GM12878 (cell line): ENCODE results near the gene MAFB. TPM values are rescaled to one million over a fixed set of nuclear protein-coding genes. Genes with fewer than 3 reads are reported as not detected.

Experiments
- ATAC-seq: fragments of 200-7000 bp; cut with Tn5 transposase; 3 replicates; pipeline ENCODE4 v1.9.1; 2020; ENCODE audit warnings: mild to moderate bottlenecking, moderate library complexity
- BruUV-seq: library from RNA; stranded (reverse); fragments of 400-500 nt; replicated peaks from 2 replicates; lab custom pipeline; 2021; lab: Mats Ljungman, UMichigan
- CTCF ChIA-PET: fragments of 300-600 bp; sonication (Branson Sonifier 250); formaldehyde crosslinking; extraction: SDS; loops from one replicate; lab custom pipeline; 2021; ENCODE audit warnings: inconsistent platforms; lab: Yijun Ruan, JAX
- POLR2A ChIA-PET: fragments of 350-600 bp; formaldehyde crosslinking; extraction: SDS; loops from one replicate; lab custom pipeline; 2021; ENCODE audit warnings: inconsistent platforms; lab: Charles Lee
- RAD21 ChIA-PET: fragments of 300-600 bp; sonication (Branson Sonifier 250); formaldehyde crosslinking; loops from one replicate; lab custom pipeline; 2023; ENCODE audit warnings: antibody characterized with exemption; ENCODE audit not compliant: unreplicated experiment; lab: Charles Lee
- SMC1A ChIA-PET: fragments of 300-600 bp; sonication (Branson Sonifier 250); formaldehyde crosslinking; loops from one replicate; lab custom pipeline; 2023; ENCODE audit not compliant: unreplicated experiment, uncharacterized antibody; lab: Charles Lee
- DNase-seq: peaks from one replicate; pipeline ENCODE4 v3.0.0-alpha.2; 2011; ENCODE audit warnings: low read depth, low spot score
- FAIRE-seq: peaks from 3 replicates; lab custom pipeline; 2011; peaks lifted over from hg19 to GRCh38; lab: Jason Lieb, UNC
- H2AFZ ChIP-seq: 2 replicates; pipeline ENCODE4 v1.6.0; 2011; ENCODE audit warnings: low read depth, low read length, control low read depth; ENCODE audit not compliant: control insufficient read depth
- H3K27ac ChIP-seq: 2 replicates; pipeline ENCODE4 v1.5.1; 2011; ENCODE audit warnings: control low read depth; ENCODE audit not compliant: control insufficient read depth, insufficient read depth
- H3K27me3 ChIP-seq, 2 experiments: replicated peaks in 1 of 2; 2 replicates each; pipeline versions ENCODE4 v1.6.0 to v1.6.1; 2011; ENCODE audit warnings: low read length in 1 of 2; ENCODE audit not compliant: control insufficient read depth in 2 of 2, insufficient read depth in 2 of 2
- H3K36me3 ChIP-seq, 2 experiments: 2 replicates each; pipeline ENCODE4 v1.5.1; 2011; ENCODE audit warnings: low read length in 1 of 2; ENCODE audit not compliant: control insufficient read depth in 2 of 2, insufficient read depth in 2 of 2
- H3K4me1 ChIP-seq: 2 replicates; pipeline ENCODE4 v1.6.1; 2011; ENCODE audit warnings: mild to moderate bottlenecking, low read length, moderate library complexity, mixed read lengths; ENCODE audit not compliant: control insufficient read depth, insufficient read depth
- H3K4me2 ChIP-seq: 2 replicates; pipeline ENCODE4 v1.6.0; 2011; ENCODE audit warnings: control low read depth; ENCODE audit not compliant: control insufficient read depth, insufficient read depth
- H3K4me3 ChIP-seq: fragments of 200-600 bp; sonication (generic); 2 replicates; pipeline ENCODE4 v1.5.1; 2016
- H3K79me2 ChIP-seq: 2 replicates; pipeline ENCODE4 v1.6.0; 2011; ENCODE audit warnings: low read length; ENCODE audit not compliant: control insufficient read depth, insufficient read depth
- H3K9ac ChIP-seq: 2 replicates; pipeline ENCODE4 v1.8.0; 2011; ENCODE audit warnings: low read length, control low read depth, mixed read lengths; ENCODE audit not compliant: control insufficient read depth, insufficient read depth
- H3K9me3 ChIP-seq: replicated peaks from 3 replicates; pipeline ENCODE4 v1.5.1; 2011; ENCODE audit warnings: mild to moderate bottlenecking, low read length; ENCODE audit not compliant: control insufficient read depth, insufficient read depth
- H4K20me1 ChIP-seq: 2 replicates; pipeline ENCODE4 v1.6.0; 2011; ENCODE audit not compliant: control insufficient read depth, insufficient read depth
- BRCA1 ChIP-seq: IDR thresholded peaks from 2 replicates; pipeline ENCODE4 v1.6.1; 2011; ENCODE audit warnings: low read depth, low read length, improper control_type of control experiment
- FOXK2 ChIP-seq: fragments of 450-650 bp; IDR thresholded peaks from 2 replicates; pipeline ENCODE4 v1.6.1; 2017; ENCODE audit warnings: mild to moderate bottlenecking, moderate library complexity
- HCFC1 ChIP-seq: fragments of 150-350 bp; IDR thresholded peaks from 2 replicates; pipeline ENCODE4 v1.6.1; 2014; ENCODE audit warnings: low read length
- HDAC6 ChIP-seq: fragments of 200-600 bp; sonication (generic); IDR thresholded peaks from one replicate; pipeline ENCODE4 v1.8.0; 2017; ENCODE audit warnings: antibody characterized with exemption; ENCODE audit not compliant: unreplicated experiment
- MAX ChIP-seq: IDR thresholded peaks from 2 replicates; pipeline ENCODE4 v1.6.1; 2012; ENCODE audit warnings: low read depth, low read length, improper control_type of control experiment
- MTA3 ChIP-seq: IDR thresholded peaks from 2 replicates; pipeline ENCODE4 v1.6.1; 2012; ENCODE audit warnings: low read length, inconsistent platforms, borderline replicate concordance
- USF1 ChIP-seq: IDR thresholded peaks from 2 replicates; pipeline ENCODE4 v1.6.1; 2011; ENCODE audit warnings: borderline replicate concordance, low read depth, mild to moderate bottlenecking, moderate library complexity, mixed read lengths, low read length; ENCODE audit not compliant: insufficient read depth; ENCODE audit errors: extremely low read length
- ZNF217 ChIP-seq: fragments of 450-650 bp; IDR thresholded peaks from 2 replicates; pipeline ENCODE4 v1.6.1; 2017; ENCODE audit warnings: antibody characterized with exemption, mild to moderate bottlenecking
- ZNF384 ChIP-seq: IDR thresholded peaks from 2 replicates; pipeline ENCODE4 v1.6.1; 2012; ENCODE audit warnings: low read depth, mild to moderate bottlenecking, low read length, improper control_type of control experiment, borderline replicate concordance
- ZNF687 ChIP-seq: fragments of 450-650 bp; IDR thresholded peaks from 2 replicates; pipeline ENCODE4 v1.6.1; 2017; ENCODE audit warnings: mild to moderate bottlenecking, moderate library complexity
- WGBS: methylation state at CpG from one replicate; pipeline ENCODE4 v1.1.6; 2016; ENCODE audit warnings: low lambda C conversion rate; ENCODE audit not compliant: insufficient replicate concordance, insufficient coverage; ENCODE audit errors: missing lambda C conversion rate; 5-methylcytosine and 5-hydroxymethylcytosine counted together
- in situ Hi-C: fragments of 300-500 bp; cut with MboI; formaldehyde crosslinking; loops from 9 replicates; pipeline ENCODE4 v1.14.3; 2018; ENCODE audit warnings: mixed read lengths
- intact Hi-C: fragments of 100-400 bp; cut with micrococcal nuclease; formaldehyde crosslinking; loops from one replicate; pipeline ENCODE4 v1.14.2; 2022; ENCODE audit not compliant: unreplicated experiment
- polyA plus RNA-seq, 11 experiments: library from polyadenylated mRNA; depleted of rRNA in 4 of 11; unstranded in 6 of 11; stranded (reverse) in 5 of 11; fragments of >200 nt; fragmentation: Nextera tagmentation in 4 of 11; fragmentation: Illumina TruSeq in 1 of 11; extraction: Ambion mirVana in 4 of 11; extraction: Trizol in 1 of 11; gene quantifications; 1 replicate in 1 of 11; 2 replicates in 10 of 11; pipeline versions ENCODE4 v1.2.1 to v1.2.3, GENCODE V29; 2011 to 2016; ENCODE audit warnings: inconsistent platforms in 2 of 11, missing spikeins in 2 of 11, low read depth in 1 of 11
- total RNA-seq, 4 experiments: library from RNA; depleted of rRNA in 3 of 4; stranded (reverse); fragments of >200 nt in 3 of 4; fragmentation: Illumina TruSeq in 1 of 4; extraction: Trizol in 1 of 4; gene quantifications; 2 replicates each; pipeline versions ENCODE4 v1.2.1 to v1.2.3, GENCODE V29; 2013 to 2021

The MAFB gene
- total and polyA plus RNA-seq, 10 of the 15 experiments (the other 5 are each of a cell fraction or from before 2014, with no cell fraction given) = 0.01 to 0.08 (median 0.01) TPM; not detected in 7

GRCh38 chr20:40664891-40665290 is 24.1 kb downstream of the MAFB start:
- H3K9ac ChIP-seq = no peak overlapping the region
- no TSS peak for BruUV-seq
- no peaks in the 10 kb centered on the region for H3K79me2 ChIP-seq
- H4K20me1 ChIP-seq = no peaks in the 10 kb centered on the region
- H3K27ac ChIP-seq = no peak overlapping the region
- DNase-seq = no peak
- H2AFZ ChIP-seq = no peak overlapping the region
- ChIA-PET SMC1A (no interaction called here), RAD21 (no interaction called here), POLR2A (no interaction called here), CTCF (no interaction called here)
- no peaks in the 10 kb centered on the region for H3K9me3 ChIP-seq
- no peak for ATAC-seq
- no peak overlapping the region for H3K4me3 ChIP-seq
- in situ Hi-C loops (no loop called here), intact Hi-C loops (no loop called here)
- TF ChIP-seq USF1 (no peak), ZNF217 (no peak), FOXK2 (no peak), BRCA1 (no peak), HCFC1 (no peak), MTA3 (no peak), MAX (no peak), HDAC6 (no peak), ZNF384 (no peak), ZNF687 (no peak)
- 20% methylated on average over 5 of the region's 5 CpGs for WGBS
- no peaks in the 10 kb centered on the region for H3K36me3 ChIP-seq
- no peaks in the 10 kb centered on the region for H3K4me1 ChIP-seq
- no peaks in the 10 kb centered on the region for H3K27me3 ChIP-seq
- FAIRE-seq = no peak
- no peak overlapping the region for H3K4me2 ChIP-seq
